ENCODE data around the gene DCD.
"Not testable (repeated sequence)": the region's sequence is repeated elsewhere in the genome, so short reads cannot be mapped to it uniquely, and the experiment has no call there.

DCD gene

GRCh38 chr12:54648265-54648664 is at the start of gene DCD:
TSS of gene DCD (minus strand) at chr12:54648365. CDS start at chr12:54648303, 62 bp downstream.
- no peak for DNase-seq

- no peak for DNase-seq
Measured at GRCh38 chr12:54697851-54698250, 49.7 kb upstream of the DCD start.

GRCh38 chr12:54692353-54692752 is 44.2 kb upstream of the DCD start:
- no peak for DNase-seq

- DNase-seq: no peak
Measured at GRCh38 chr12:54689984-54690383, 41.8 kb upstream of the DCD start.

- no peak for DNase-seq
Measured at GRCh38 chr12:54689034-54689372, 40.8 kb upstream of the DCD start.

GRCh38 chr12:54688309-54689033 is 40.3 kb upstream of the DCD start:
- no peak for DNase-seq

GRCh38 chr12:54684636-54685630 is 36.8 kb upstream of the DCD start:
- DNase-seq: no peak

GRCh38 chr12:54683398-54683797 is 35.2 kb upstream of the DCD start:
- DNase-seq: no peak

- DNase-seq: no peak
Measured at GRCh38 chr12:54682674-54683073, 34.5 kb upstream of the DCD start.

GRCh38 chr12:54680374-54680773 is 32.2 kb upstream of the DCD start:
- DNase-seq: no peak

- no peak for DNase-seq
Measured at GRCh38 chr12:54678131-54678530, 30.0 kb upstream of the DCD start.

GRCh38 chr12:54667945-54668344 is 19.8 kb upstream of the DCD start:
- no peak for DNase-seq

- no peak for DNase-seq
Measured at GRCh38 chr12:54666008-54666407, 17.8 kb upstream of the DCD start.

- not testable (repeated sequence) for DNase-seq
Measured at GRCh38 chr12:54665022-54665635, 17.0 kb upstream of the DCD start.

- no peak for DNase-seq
Measured at GRCh38 chr12:54663603-54664002, 15.4 kb upstream of the DCD start.

- DNase-seq: no peak
Measured at GRCh38 chr12:54662026-54662425, 13.9 kb upstream of the DCD start.

- DNase-seq: no peak
Measured at GRCh38 chr12:54661048-54661447, 12.9 kb upstream of the DCD start.

- DNase-seq: no peak
Measured at GRCh38 chr12:54660320-54660962, 12.3 kb upstream of the DCD start.

GRCh38 chr12:54658306-54659264 is 10.4 kb upstream of the DCD start:
- DNase-seq: no peak

GRCh38 chr12:54657105-54657607 is 9.0 kb upstream of the DCD start:
- DNase-seq: no peak

- no peak for DNase-seq
Measured at GRCh38 chr12:54654926-54655325, 6.8 kb upstream of the DCD start.

GRCh38 chr12:54653025-54653424 is 4.9 kb upstream of the DCD start:
- no peak for DNase-seq

Measured in SIG-M5 (cell line).